PFSK-1 (cell line): Measurements from ENCODE around the gene RASGRF1.

ENCODE experiments used
- REST ChIP-seq, 2 experiments: IDR thresholded peaks; 2 replicates each; pipeline versions ENCODE4 v1.6.1 to v1.8.0; 2011 to 2012; ENCODE audit warnings: low read depth in 2 of 2, low read length in 2 of 2, control low read depth in 1 of 2, inconsistent platforms in 1 of 2, mild to moderate bottlenecking in 1 of 2, moderate library complexity in 1 of 2; ENCODE audit not compliant: insufficient read depth in 1 of 2
- SIN3A ChIP-seq: IDR thresholded peaks from 2 replicates; pipeline ENCODE4 v1.6.1; 2012; ENCODE audit warnings: mild to moderate bottlenecking, low read length, moderate library complexity, borderline replicate concordance; ENCODE audit not compliant: insufficient read depth

GRCh38 chr15:78933823-78934654, 156.5 kb downstream of the RASGRF1 start:
- TF ChIP-seq SIN3A, result no peak
- no peak for TF ChIP-seq REST (IDR thresholded peaks at IDR 0.05; ENCODE audit: insufficient read depth in 1 of 2, low read depth in 2 of 2, low read length in 2 of 2)
